GM12878 (cell line): ENCODE data around the gene PLCG2. TPM values are rescaled to one million over a fixed set of nuclear protein-coding genes. Genes with fewer than 3 reads are reported as not detected.
A peak's percentile ranks its signal among the peaks of the same experiment; 100 is the strongest.

Experiments
- ATAC-seq: fragments of 200-7000 bp; cut with Tn5 transposase; 3 replicates; pipeline ENCODE4 v1.9.1; 2020; ENCODE audit warnings: mild to moderate bottlenecking, moderate library complexity
- BruUV-seq: library from RNA; stranded (reverse); fragments of 400-500 nt; replicated peaks from 2 replicates; lab custom pipeline; 2021; lab: Mats Ljungman, UMichigan
- CTCF ChIA-PET: fragments of 300-600 bp; sonication (Branson Sonifier 250); formaldehyde crosslinking; extraction: SDS; loops from one replicate; lab custom pipeline; 2021; ENCODE audit warnings: inconsistent platforms; lab: Yijun Ruan, JAX
- POLR2A ChIA-PET: fragments of 350-600 bp; formaldehyde crosslinking; extraction: SDS; loops from one replicate; lab custom pipeline; 2021; ENCODE audit warnings: inconsistent platforms; lab: Charles Lee
- RAD21 ChIA-PET: fragments of 300-600 bp; sonication (Branson Sonifier 250); formaldehyde crosslinking; loops from one replicate; lab custom pipeline; 2023; ENCODE audit warnings: antibody characterized with exemption; ENCODE audit not compliant: unreplicated experiment; lab: Charles Lee
- SMC1A ChIA-PET: fragments of 300-600 bp; sonication (Branson Sonifier 250); formaldehyde crosslinking; loops from one replicate; lab custom pipeline; 2023; ENCODE audit not compliant: unreplicated experiment, uncharacterized antibody; lab: Charles Lee
- DNase-seq: peaks from one replicate; pipeline ENCODE4 v3.0.0-alpha.2; 2011; ENCODE audit warnings: low read depth, low spot score
- FAIRE-seq: peaks from 3 replicates; lab custom pipeline; 2011; peaks lifted over from hg19 to GRCh38; lab: Jason Lieb, UNC
- H2AFZ ChIP-seq: 2 replicates; pipeline ENCODE4 v1.6.0; 2011; ENCODE audit warnings: low read depth, low read length, control low read depth; ENCODE audit not compliant: control insufficient read depth
- H3K27ac ChIP-seq: 2 replicates; pipeline ENCODE4 v1.5.1; 2011; ENCODE audit warnings: control low read depth; ENCODE audit not compliant: control insufficient read depth, insufficient read depth
- H3K27me3 ChIP-seq, 2 experiments: replicated peaks in 1 of 2; 2 replicates each; pipeline versions ENCODE4 v1.6.0 to v1.6.1; 2011; ENCODE audit warnings: low read length in 1 of 2; ENCODE audit not compliant: control insufficient read depth in 2 of 2, insufficient read depth in 2 of 2
- H3K36me3 ChIP-seq, 2 experiments: 2 replicates each; pipeline ENCODE4 v1.5.1; 2011; ENCODE audit warnings: low read length in 1 of 2; ENCODE audit not compliant: control insufficient read depth in 2 of 2, insufficient read depth in 2 of 2
- H3K4me1 ChIP-seq: 2 replicates; pipeline ENCODE4 v1.6.1; 2011; ENCODE audit warnings: mild to moderate bottlenecking, low read length, moderate library complexity, mixed read lengths; ENCODE audit not compliant: control insufficient read depth, insufficient read depth
- H3K4me2 ChIP-seq: 2 replicates; pipeline ENCODE4 v1.6.0; 2011; ENCODE audit warnings: control low read depth; ENCODE audit not compliant: control insufficient read depth, insufficient read depth
- H3K4me3 ChIP-seq: fragments of 200-600 bp; sonication (generic); 2 replicates; pipeline ENCODE4 v1.5.1; 2016
- H3K79me2 ChIP-seq: 2 replicates; pipeline ENCODE4 v1.6.0; 2011; ENCODE audit warnings: low read length; ENCODE audit not compliant: control insufficient read depth, insufficient read depth
- H3K9ac ChIP-seq: 2 replicates; pipeline ENCODE4 v1.8.0; 2011; ENCODE audit warnings: low read length, control low read depth, mixed read lengths; ENCODE audit not compliant: control insufficient read depth, insufficient read depth
- H3K9me3 ChIP-seq: replicated peaks from 3 replicates; pipeline ENCODE4 v1.5.1; 2011; ENCODE audit warnings: mild to moderate bottlenecking, low read length; ENCODE audit not compliant: control insufficient read depth, insufficient read depth
- H4K20me1 ChIP-seq: 2 replicates; pipeline ENCODE4 v1.6.0; 2011; ENCODE audit not compliant: control insufficient read depth, insufficient read depth
- CREB1 ChIP-seq: IDR thresholded peaks from 2 replicates; pipeline ENCODE4 v1.6.1; 2012; ENCODE audit warnings: low read depth, mild to moderate bottlenecking, inconsistent platforms
- CREM ChIP-seq: IDR thresholded peaks from 2 replicates; pipeline ENCODE4 v1.6.1; 2014; ENCODE audit warnings: antibody characterized with exemption, low read depth
- EP300 ChIP-seq, 2 experiments: fragments of 150-350 bp in 1 of 2; IDR thresholded peaks; 2 replicates each; pipeline ENCODE4 v1.6.1; 2011 to 2012; ENCODE audit warnings: low read depth in 2 of 2, low read length in 2 of 2, borderline replicate concordance in 1 of 2, improper control_type of control experiment in 1 of 2, inconsistent platforms in 1 of 2; ENCODE audit not compliant: control insufficient read depth in 1 of 2
- ETV6 ChIP-seq, 2 experiments: fragments of 450-650 bp in 1 of 2; IDR thresholded peaks in 1 of 2; conservative IDR thresholded peaks in 1 of 2; 2 replicates each; pipeline ENCODE4 v1.6.1; 2014; ENCODE audit warnings: antibody characterized with exemption in 1 of 2, borderline replicate concordance in 1 of 2, low read depth in 1 of 2, mild to moderate bottlenecking in 1 of 2, moderate library complexity in 1 of 2
- JUNB ChIP-seq: IDR thresholded peaks from 2 replicates; pipeline ENCODE4 v1.6.1; 2016; ENCODE audit warnings: antibody characterized with exemption, mild to moderate bottlenecking
- MEF2B ChIP-seq: fragments of 450-650 bp; IDR thresholded peaks from 2 replicates; pipeline ENCODE4 v1.6.1; 2018; ENCODE audit warnings: mild to moderate bottlenecking, moderate library complexity; ENCODE audit not compliant: partially characterized antibody, poor library complexity, severe bottlenecking
- MXI1 ChIP-seq: fragments of 150-350 bp; IDR thresholded peaks from 2 replicates; pipeline ENCODE4 v1.6.1; 2011; ENCODE audit warnings: low read depth, mild to moderate bottlenecking, inconsistent platforms, low read length, improper control_type of control experiment
- WGBS: methylation state at CpG from one replicate; pipeline ENCODE4 v1.1.6; 2016; ENCODE audit warnings: low lambda C conversion rate; ENCODE audit not compliant: insufficient replicate concordance, insufficient coverage; ENCODE audit errors: missing lambda C conversion rate; 5-methylcytosine and 5-hydroxymethylcytosine counted together
- in situ Hi-C: fragments of 300-500 bp; cut with MboI; formaldehyde crosslinking; loops from 9 replicates; pipeline ENCODE4 v1.14.3; 2018; ENCODE audit warnings: mixed read lengths
- intact Hi-C: fragments of 100-400 bp; cut with micrococcal nuclease; formaldehyde crosslinking; loops from one replicate; pipeline ENCODE4 v1.14.2; 2022; ENCODE audit not compliant: unreplicated experiment
- polyA plus RNA-seq, 11 experiments: library from polyadenylated mRNA; depleted of rRNA in 4 of 11; unstranded in 6 of 11; stranded (reverse) in 5 of 11; fragments of >200 nt; fragmentation: Nextera tagmentation in 4 of 11; fragmentation: Illumina TruSeq in 1 of 11; extraction: Ambion mirVana in 4 of 11; extraction: Trizol in 1 of 11; gene quantifications; 1 replicate in 1 of 11; 2 replicates in 10 of 11; pipeline versions ENCODE4 v1.2.1 to v1.2.3, GENCODE V29; 2011 to 2016; ENCODE audit warnings: inconsistent platforms in 2 of 11, missing spikeins in 2 of 11, low read depth in 1 of 11
- total RNA-seq, 4 experiments: library from RNA; depleted of rRNA in 3 of 4; stranded (reverse); fragments of >200 nt in 3 of 4; fragmentation: Illumina TruSeq in 1 of 4; extraction: Trizol in 1 of 4; gene quantifications; 2 replicates each; pipeline versions ENCODE4 v1.2.1 to v1.2.3, GENCODE V29; 2013 to 2021
- TF ChIP-seq, protein P1 (sequence below): fragments of 450-650 bp; IDR thresholded peaks from 2 replicates; pipeline ENCODE4 v1.6.1; 2017; ENCODE audit warnings: mild to moderate bottlenecking, moderate library complexity

The PLCG2 gene
- total and polyA plus RNA-seq, 10 of the 15 experiments (the other 5 are each of a cell fraction or from before 2014, with no cell fraction given), result 47.6 to 256 (median 149) TPM

GRCh38 chr16:81873206-81873605 lies 94.1 kb downstream of the PLCG2 start:
- H3K79me2 ChIP-seq, result peaks cover 12% of the 10 kb centered on the region

More at GRCh38 chr16:81873206-81873605, 94.1 kb downstream of the PLCG2 start:
- WGBS, result 51% methylated on average over 4 of the region's 4 CpGs
- TF ChIP-seq ETV6 (conservative IDR thresholded peaks at IDR 0.05 in 1 of 2, IDR thresholded peaks at IDR 0.05 in 1 of 2; ENCODE audit: borderline replicate concordance in 1 of 2, low read depth in 1 of 2) (no peak), CREM (peak; percentile 31; the same call in 1 of the 2 replicates), EP300 (IDR thresholded peaks at IDR 0.05; ENCODE audit: borderline replicate concordance in 1 of 2, control insufficient read depth in 1 of 2, low read depth in 2 of 2, low read length in 2 of 2) (no peak), MXI1 (no peak), JUNB (peak; percentile 7; the same call in 1 of the 2 replicates), MEF2B (no peak), CREB1 (peak; percentile 70; the same call in 1 of the 2 replicates)
- TF ChIP-seq, protein P1, sequence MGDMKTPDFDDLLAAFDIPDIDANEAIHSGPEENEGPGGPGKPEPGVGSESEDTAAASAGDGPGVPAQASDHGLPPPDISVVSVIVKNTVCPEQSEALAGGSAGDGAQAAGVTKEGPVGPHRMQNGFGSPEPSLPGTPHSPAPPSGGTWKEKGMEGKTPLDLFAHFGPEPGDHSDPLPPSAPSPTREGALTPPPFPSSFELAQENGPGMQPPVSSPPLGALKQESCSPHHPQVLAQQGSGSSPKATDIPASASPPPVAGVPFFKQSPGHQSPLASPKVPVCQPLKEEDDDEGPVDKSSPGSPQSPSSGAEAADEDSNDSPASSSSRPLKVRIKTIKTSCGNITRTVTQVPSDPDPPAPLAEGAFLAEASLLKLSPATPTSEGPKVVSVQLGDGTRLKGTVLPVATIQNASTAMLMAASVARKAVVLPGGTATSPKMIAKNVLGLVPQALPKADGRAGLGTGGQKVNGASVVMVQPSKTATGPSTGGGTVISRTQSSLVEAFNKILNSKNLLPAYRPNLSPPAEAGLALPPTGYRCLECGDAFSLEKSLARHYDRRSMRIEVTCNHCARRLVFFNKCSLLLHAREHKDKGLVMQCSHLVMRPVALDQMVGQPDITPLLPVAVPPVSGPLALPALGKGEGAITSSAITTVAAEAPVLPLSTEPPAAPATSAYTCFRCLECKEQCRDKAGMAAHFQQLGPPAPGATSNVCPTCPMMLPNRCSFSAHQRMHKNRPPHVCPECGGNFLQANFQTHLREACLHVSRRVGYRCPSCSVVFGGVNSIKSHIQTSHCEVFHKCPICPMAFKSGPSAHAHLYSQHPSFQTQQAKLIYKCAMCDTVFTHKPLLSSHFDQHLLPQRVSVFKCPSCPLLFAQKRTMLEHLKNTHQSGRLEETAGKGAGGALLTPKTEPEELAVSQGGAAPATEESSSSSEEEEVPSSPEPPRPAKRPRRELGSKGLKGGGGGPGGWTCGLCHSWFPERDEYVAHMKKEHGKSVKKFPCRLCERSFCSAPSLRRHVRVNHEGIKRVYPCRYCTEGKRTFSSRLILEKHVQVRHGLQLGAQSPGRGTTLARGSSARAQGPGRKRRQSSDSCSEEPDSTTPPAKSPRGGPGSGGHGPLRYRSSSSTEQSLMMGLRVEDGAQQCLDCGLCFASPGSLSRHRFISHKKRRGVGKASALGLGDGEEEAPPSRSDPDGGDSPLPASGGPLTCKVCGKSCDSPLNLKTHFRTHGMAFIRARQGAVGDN, result no peak
- Histone ChIP-seq H3K9ac (no peak overlapping the region), H3K9me3 (no peaks in the 10 kb centered on the region), H3K27me3 (no peaks in the 10 kb centered on the region), H4K20me1 (no peaks in the 10 kb centered on the region), H2AFZ (no peak overlapping the region), H3K36me3 (peaks cover 30 to 57% of the 10 kb centered on the region in 2 experiments), H3K4me3 (no peak overlapping the region), H3K4me1 (peaks cover 5% of the 10 kb centered on the region), H3K27ac (no peak overlapping the region; the same call in 1 of the 2 replicates), H3K4me2 (no peak overlapping the region)
- no peak for DNase-seq
- no TSS peak for BruUV-seq
- intact Hi-C loops (loop anchor here (5.0 to 10.0 kb wide), 3 partner anchors 56 to 508 kb away; no protein-coding TSS in a partner anchor), in situ Hi-C loops (no loop called here)
- CTCF ChIA-PET, result interaction anchor here (0.5 to 5.1 kb wide), 40 partner anchors 8 to 771 kb away, joined by 3 to 73 read pairs (median 10); partner anchors contain the start of gene PLCG2
- RAD21 ChIA-PET, result interaction anchor here (0.8 to 5.2 kb wide), 29 partner anchors 9 to 507 kb away, joined by 3 to 46 read pairs (median 9); partner anchors contain the start of gene PLCG2
- no peak for ATAC-seq
- FAIRE-seq, result no peak
- POLR2A ChIA-PET, result interaction anchor here (0.6 to 1.8 kb wide), 7 partner anchors 25 to 133 kb away, joined by 3 to 9 read pairs (median 3); no protein-coding TSS in a partner anchor
- SMC1A ChIA-PET, result interaction anchor here (0.6 to 5.3 kb wide), 37 partner anchors 10 to 509 kb away, joined by 3 to 56 read pairs (median 9); partner anchors contain the start of gene PLCG2
